Epithelial cell of proximal tubule (primary cell): ENCODE measurements around the gene CCSER1. TPM values are rescaled to one million over a fixed set of nuclear protein-coding genes. Genes with fewer than 3 reads are reported as not detected.
"Not testable (repeated sequence)": the region's sequence is repeated elsewhere in the genome, so short reads cannot be mapped to it uniquely, and the experiment has no call there.

Experiments used
- DNase-seq: peaks from one replicate; pipeline ENCODE4 v3.0.0-alpha.2; 2011; ENCODE audit warnings: low read depth
- H3K4me3 ChIP-seq: 2 replicates; pipeline ENCODE4 v1.5.1; 2011; ENCODE audit warnings: low read depth, mild to moderate bottlenecking, low read length
- CTCF ChIP-seq: conservative IDR thresholded peaks from 2 replicates; pipeline ENCODE4 v1.5.1; 2012; ENCODE audit warnings: low read depth, mild to moderate bottlenecking, low read length
- total RNA-seq: library from RNA; depleted of rRNA; stranded (reverse); fragments of >200 nt; gene quantifications from 2 replicates; pipeline ENCODE4 v1.2.3, GENCODE V29; 2015

Gene CCSER1
- total RNA-seq, 1 donor from 2014 or later, result not detected

GRCh38 chr4:91304292-91304691 is 1177.1 kb downstream of the CCSER1 start:
- DNase-seq, result no peak
- no peak overlapping the region for H3K4me3 ChIP-seq
- TF ChIP-seq CTCF, result no peak

GRCh38 chr4:91317434-91317833 is 1190.2 kb downstream of the CCSER1 start:
- no peak for DNase-seq
- TF ChIP-seq CTCF, result no peak
- no peak overlapping the region for H3K4me3 ChIP-seq

GRCh38 chr4:91319556-91320268 is 1192.5 kb downstream of the CCSER1 start:
- no peak for TF ChIP-seq CTCF
- no peak overlapping the region for H3K4me3 ChIP-seq
- no peak for DNase-seq

- DNase-seq, result no peak
- TF ChIP-seq CTCF, result no peak
- no peak overlapping the region for H3K4me3 ChIP-seq
Observed at GRCh38 chr4:91322961-91323360, 1195.8 kb downstream of the CCSER1 start.

- no peak overlapping the region for H3K4me3 ChIP-seq
- no peak for TF ChIP-seq CTCF
- DNase-seq, result peak; percentile 19
Observed at GRCh38 chr4:91325495-91325894, 1198.3 kb downstream of the CCSER1 start.

- not testable (repeated sequence) for DNase-seq, H3K4me3 ChIP-seq
Observed at GRCh38 chr4:91326167-91326566, 1199.0 kb downstream of the CCSER1 start.

GRCh38 chr4:91330555-91331137 is 1203.5 kb downstream of the CCSER1 start:
- TF ChIP-seq CTCF, result no peak

More at GRCh38 chr4:91330555-91331137, 1203.5 kb downstream of the CCSER1 start:
- no peak for DNase-seq
- H3K4me3 ChIP-seq, result no peak overlapping the region
